GM19193 (cell line): ENCODE measurements around the gene TANK.

ENCODE experiments used
- POLR2A ChIP-seq: IDR thresholded peaks from 4 replicates; pipeline ENCODE4 v1.6.1; 2011; ENCODE audit not compliant: insufficient read depth, insufficient read length; ENCODE audit errors: extremely low read depth

The TANK gene

DNA sequence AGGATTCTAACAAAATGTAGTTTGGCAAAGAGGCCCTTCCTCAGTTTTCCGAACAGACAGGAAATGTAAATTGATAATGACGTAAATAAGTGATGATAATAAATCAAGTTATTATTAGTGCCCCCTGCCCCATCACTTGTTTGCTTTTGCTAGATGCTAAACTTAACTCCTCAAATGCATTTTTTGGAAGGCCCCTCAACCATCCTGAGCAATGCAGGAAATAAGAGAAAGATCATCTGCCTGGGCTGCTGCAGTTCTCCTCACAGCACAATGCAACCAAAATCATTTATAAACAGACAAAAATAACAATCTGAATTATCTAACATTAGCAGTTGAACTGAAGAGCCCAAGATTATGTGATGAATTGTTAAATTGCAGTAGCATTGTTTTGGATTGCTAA lies 85.4 kb downstream of the TANK start:
- TF ChIP-seq POLR2A = no peak

DNA sequence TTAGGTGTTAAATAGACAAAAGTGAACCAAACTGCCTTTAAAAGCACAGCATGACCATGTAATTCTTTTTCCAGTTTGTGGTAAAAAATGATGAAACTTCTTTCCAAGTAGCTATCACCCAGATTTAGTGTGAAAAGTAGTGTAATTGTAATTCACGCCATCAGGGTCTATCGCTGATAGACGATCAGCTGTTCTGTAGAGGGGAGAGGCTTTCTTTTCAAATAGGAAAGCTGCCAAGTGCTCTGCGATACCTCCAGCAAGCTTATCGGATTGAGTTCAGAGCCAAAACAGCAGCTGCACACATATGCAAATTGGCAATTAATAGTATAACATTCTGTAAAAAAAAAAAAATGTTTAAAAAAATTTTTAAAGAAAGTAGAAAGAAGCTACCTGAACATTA lies 86.1 kb downstream of the TANK start:
- no peak for TF ChIP-seq POLR2A

DNA sequence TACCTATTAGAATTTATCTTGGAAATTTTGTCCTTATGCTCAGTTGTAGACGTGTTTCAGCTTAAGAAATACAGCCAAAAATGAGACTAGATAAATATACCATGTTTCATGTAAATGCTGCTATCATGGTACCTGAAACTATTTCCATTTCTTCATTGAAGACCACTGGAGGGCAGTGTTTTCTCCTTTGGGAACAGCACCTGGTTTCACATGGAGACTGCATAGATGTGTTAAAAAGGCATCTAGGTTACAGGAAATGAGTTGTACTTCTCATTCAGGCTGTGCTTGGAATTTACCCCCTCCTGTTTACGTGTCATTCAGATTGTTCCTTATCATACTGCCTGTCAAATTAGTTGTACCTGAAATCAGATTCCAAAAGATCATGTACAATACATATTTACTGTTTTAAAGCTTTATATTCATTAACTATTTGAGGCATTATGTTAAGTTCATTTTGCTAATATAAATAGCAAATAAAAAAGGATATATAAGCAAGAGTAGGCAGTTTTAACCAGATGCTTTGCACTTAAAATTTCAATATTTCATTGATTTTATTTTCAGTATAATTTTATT lies 90.7 kb downstream of the TANK start:
- TF ChIP-seq POLR2A = no peak

DNA sequence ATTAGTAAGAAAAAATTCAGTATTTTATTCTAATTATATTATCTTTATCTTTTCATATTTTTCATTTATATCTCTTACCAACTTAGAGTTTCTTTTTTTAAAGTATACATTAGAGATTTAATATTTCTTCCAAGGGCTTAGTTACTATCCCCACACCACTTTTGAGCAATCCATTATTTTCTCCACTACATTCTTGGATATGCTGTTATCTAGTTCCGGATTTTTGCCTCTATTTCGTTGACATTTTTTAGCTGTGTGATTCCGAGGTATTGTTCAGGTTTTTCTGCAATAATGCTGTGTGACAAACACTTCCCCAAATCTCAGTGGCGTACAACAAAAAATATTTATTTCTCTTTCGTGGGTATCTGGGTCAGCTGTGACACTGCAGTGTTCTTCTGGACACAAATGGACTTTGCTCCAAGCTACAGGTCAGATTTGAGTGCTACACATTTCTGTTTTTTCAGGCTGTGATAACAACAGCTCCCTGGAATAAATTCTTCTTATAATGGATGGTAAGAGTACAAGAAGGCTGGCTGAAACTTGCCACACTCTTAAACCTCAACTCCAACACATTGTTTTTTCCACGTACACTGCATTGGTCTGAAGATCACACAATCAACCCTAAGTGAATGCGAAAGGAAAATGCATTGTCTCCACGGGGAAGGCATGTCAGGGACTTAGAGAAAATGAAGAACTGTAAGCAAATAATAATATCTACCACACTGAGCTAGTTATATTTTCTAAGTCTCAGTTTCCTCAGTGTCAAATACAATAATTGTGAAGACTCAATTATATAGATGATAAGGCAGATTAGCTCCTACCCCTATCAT lies 97.1 kb downstream of the TANK start:
- TF ChIP-seq POLR2A = no peak

DNA sequence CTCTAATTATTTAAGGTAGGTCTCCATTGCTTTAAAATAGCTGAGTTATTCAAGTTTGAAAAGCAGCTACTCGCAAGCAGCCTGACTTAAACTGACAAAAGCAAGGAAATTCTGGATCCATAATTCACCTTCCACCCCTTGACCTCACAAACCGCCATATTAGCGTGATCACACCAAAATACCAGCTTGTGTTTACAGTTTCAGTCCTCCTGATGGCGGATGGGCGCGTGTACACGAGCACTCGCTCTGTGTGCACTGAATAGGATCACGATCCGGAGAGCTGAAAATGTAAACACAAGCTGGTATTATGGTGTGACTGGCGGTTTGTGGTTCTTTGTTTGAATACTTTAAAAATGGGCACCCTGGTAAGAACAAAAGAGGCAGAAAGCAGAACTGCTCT lies 105.6 kb downstream of the TANK start:
- TF ChIP-seq POLR2A = no peak

DNA sequence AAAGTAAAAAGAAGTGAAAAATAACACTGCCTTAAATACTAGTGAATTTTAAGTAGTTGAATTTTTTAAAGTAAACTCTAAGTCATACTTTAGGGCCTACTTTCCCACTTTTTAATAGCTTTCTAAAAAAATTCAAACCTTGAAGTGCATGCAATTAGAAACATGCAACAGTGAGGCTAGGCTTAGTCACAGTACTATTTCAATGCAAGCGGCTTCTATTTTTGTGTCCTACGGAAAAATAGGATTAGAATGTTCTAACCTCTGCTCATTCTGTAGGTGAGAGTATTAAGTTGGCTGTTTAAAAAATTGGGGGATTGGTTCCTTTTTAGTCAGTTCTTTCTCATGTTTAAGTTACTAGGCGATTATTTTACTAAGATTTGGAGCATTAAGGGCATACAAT lies 108.9 kb downstream of the TANK start:
- TF ChIP-seq POLR2A = no peak

DNA sequence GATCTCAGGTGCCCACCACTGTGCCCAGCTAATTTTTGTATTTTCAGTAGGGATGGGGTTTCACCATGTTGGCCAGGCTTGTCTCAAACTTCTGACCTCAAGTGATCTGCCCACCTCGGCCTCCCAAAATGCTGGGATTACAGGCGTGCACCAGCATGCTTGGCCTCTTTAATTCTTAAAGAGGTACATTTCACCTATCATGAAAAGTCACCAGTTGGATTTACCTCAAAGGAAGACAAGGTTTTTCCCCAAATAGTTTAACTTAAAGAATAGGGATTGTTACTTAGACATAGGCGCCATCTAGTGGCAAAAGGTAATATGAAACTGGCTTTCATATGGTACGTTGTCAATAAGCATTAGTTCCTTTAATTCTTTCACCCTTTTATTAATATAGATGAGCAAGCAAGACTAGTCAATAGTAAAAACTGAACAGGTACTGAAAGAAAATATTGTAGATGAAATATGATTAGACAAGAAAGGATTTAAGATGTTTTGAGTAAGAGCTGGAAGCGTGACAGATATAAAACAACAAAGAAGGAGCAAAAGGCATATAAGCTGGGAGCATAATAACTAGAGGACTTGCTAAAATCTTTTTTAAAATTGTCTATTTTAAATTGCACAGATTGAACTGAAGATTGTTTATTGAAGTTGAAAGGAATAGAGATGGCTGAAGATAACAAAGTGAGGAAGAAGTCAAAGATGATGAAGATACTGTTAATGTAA lies 113.0 kb downstream of the TANK start:
- no peak for TF ChIP-seq POLR2A

DNA sequence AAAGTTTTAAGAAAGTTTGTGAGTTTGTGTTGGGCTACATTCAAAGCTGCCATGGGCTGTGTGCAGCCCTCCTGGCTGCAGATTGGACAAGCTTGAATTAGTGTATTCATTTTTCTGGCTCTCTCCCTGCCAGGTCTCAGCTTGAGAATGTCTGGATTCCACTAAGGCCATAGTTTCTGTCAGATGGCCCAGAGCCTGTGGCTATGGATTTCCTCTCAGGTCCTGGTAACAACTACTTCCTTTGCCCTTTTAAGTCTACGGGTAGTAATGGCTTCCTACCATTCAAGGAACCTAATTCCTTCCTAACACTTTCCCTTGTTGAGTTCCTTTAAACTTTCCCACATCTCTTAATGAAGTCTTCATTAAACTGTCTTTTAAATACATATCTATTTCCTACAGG lies 123.7 kb downstream of the TANK start:
- TF ChIP-seq POLR2A = no peak
